Articular chondrocyte of knee joint (primary cell): ENCODE data around the gene SEH1L. TPM values are rescaled to one million over a fixed set of nuclear protein-coding genes. Genes with fewer than 3 reads are reported as not detected.

Experiments
- total RNA-seq: library from RNA; depleted of rRNA; stranded (reverse); fragments of >200 nt; gene quantifications from 2 replicates; pipeline ENCODE4 v1.2.3, GENCODE V29; 2012

Gene SEH1L, protein sequence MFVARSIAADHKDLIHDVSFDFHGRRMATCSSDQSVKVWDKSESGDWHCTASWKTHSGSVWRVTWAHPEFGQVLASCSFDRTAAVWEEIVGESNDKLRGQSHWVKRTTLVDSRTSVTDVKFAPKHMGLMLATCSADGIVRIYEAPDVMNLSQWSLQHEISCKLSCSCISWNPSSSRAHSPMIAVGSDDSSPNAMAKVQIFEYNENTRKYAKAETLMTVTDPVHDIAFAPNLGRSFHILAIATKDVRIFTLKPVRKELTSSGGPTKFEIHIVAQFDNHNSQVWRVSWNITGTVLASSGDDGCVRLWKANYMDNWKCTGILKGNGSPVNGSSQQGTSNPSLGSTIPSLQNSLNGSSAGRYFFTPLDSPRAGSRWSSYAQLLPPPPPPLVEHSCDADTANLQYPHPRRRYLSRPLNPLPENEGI
- total RNA-seq = 40.9 and 48.1 TPM in 2 replicates

GRCh38 chr18:12947285-12948049, at the start of gene SEH1L:
Gene SEH1L, plus strand, starts transcription at chr18:12948011. Its CDS starts 111 bp downstream, at chr18:12948122.

DNA sequence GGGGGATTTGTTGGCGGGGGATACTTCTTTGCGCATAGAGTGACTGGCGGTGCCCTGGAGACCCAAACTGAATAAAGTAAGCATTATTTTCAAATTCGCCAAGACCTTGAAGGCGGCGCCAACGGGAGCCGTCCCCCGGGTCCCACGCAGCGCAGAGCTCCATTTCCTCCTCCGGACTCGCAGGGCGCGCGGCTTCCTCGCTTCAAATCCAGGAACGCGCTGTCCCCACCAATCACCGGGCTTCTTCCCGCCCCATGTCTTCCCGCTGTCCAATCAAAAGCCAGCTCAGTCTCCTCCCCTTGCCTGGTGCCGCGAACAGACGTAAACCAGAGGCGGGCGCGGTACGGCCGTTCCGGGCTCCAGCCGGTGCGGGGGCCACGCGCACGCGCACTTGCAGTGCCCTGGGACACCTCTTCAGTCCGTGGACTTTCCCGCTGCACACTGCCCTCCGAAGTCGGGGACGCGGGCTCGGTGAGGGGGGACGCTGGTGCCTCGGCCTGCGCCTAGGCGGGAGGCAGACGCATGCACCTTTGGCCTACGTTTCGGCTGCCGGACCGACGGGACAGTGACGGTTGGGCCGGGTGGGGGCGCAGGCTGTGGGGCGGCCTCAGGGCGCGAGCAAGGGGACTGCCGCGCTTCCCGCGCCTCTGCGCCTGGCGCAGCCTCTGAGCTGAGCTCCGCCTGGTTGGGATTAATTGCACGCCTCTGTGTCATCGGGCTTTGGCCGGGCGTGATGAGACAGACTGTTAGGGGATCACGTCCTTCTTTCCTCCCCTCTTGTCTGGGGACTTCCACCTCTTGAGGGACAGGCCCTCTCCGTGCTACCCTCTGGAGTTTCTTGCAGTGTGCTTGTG, 43.4 kb downstream of the SEH1L start, which contains the start of gene CEP192:
TSS of gene CEP192 (plus strand) at position 396 of the 854 bp plus-strand sequence. CDS start 8,063 bp downstream, outside the sequence.

Other genes starting within 250 kb of the SEH1L start
- 8.6 and 9.0 TPM in 2 replicates for gene CEP76, start 245.3 kb upstream of the SEH1L start, total RNA-seq
- 109 and 114 TPM in 2 replicates for gene PSMG2, start 245.0 kb upstream of the SEH1L start, total RNA-seq
- 47.1 and 61.5 TPM in 2 replicates for gene PTPN2, start 63.8 kb upstream of the SEH1L start, total RNA-seq
- gene CEP192, start 43.4 kb downstream of the SEH1L start, total RNA-seq = 31.1 and 35.1 TPM in 2 replicates